Stimulated activated CD4-positive, alpha-beta T cell treated with anti-CD3 and anti-CD28 coated beads, Interleukin-4, amount 100 ng/mL, for 48 hours (primary cell): Measurements from ENCODE around the gene TMIGD2.

Experiments used
- DNase-seq, 2 donors: peaks; one replicate each; pipeline ENCODE4 v3.0.0-alpha.2; 2020; ENCODE audit warnings: low read depth in 2 of 2

Gene TMIGD2

GRCh38 chr19:4326837-4327251, 24.7 kb upstream of the TMIGD2 start:
- DNase-seq: no peak

GRCh38 chr19:4326215-4326836, 24.1 kb upstream of the TMIGD2 start:
- no peak for DNase-seq

GRCh38 chr19:4324228-4324627, 22.0 kb upstream of the TMIGD2 start:
- no peak for DNase-seq

GRCh38 chr19:4323692-4324091, 21.5 kb upstream of the TMIGD2 start:
- DNase-seq: no peak

GRCh38 chr19:4322942-4323665, 20.9 kb upstream of the TMIGD2 start:
- no peak for DNase-seq

- DNase-seq: no peak
Observed at GRCh38 chr19:4320419-4320818, 18.2 kb upstream of the TMIGD2 start.

- no peak for DNase-seq
Observed at GRCh38 chr19:4319067-4319718, 17.0 kb upstream of the TMIGD2 start.

GRCh38 chr19:4318460-4318859, 16.3 kb upstream of the TMIGD2 start:
- DNase-seq: no peak

GRCh38 chr19:4316956-4317355, 14.8 kb upstream of the TMIGD2 start:
- no peak for DNase-seq

GRCh38 chr19:4313847-4314490, 11.8 kb upstream of the TMIGD2 start:
- DNase-seq: no peak

- DNase-seq: no peak
Observed at GRCh38 chr19:4310247-4311121, 8.3 kb upstream of the TMIGD2 start.

- DNase-seq: no peak
Observed at GRCh38 chr19:4305659-4306058, 3.5 kb upstream of the TMIGD2 start.

- no peak for DNase-seq
Observed at GRCh38 chr19:4305257-4305612, 3.0 kb upstream of the TMIGD2 start.

- peak; percentile 71 to 77 for DNase-seq
Observed at GRCh38 chr19:4304538-4305256, 2.5 kb upstream of the TMIGD2 start, which contains the start of gene FSD1. FSD1 (plus strand) TSS chr19:4304598; CDS start chr19:4304747, 149 bp downstream.

- no peak for DNase-seq
Observed at GRCh38 chr19:4303819-4304537, 1.8 kb upstream of the TMIGD2 start.

GRCh38 chr19:4301590-4302242, 473 bp downstream of the TMIGD2 start:
- no peak for DNase-seq

- DNase-seq: no peak
Observed at GRCh38 chr19:4300589-4300988, 1.6 kb downstream of the TMIGD2 start.

GRCh38 chr19:4298810-4299550, 3.2 kb downstream of the TMIGD2 start:
- no peak for DNase-seq
